Measurements from ENCODE around the gene DENND4C.
A peak's percentile ranks its signal among the peaks of the same experiment; 100 is the strongest.
"Not testable (repeated sequence)": the region's sequence is repeated elsewhere in the genome, so short reads cannot be mapped to it uniquely, and the experiment has no call there.

DENND4C gene

DNA sequence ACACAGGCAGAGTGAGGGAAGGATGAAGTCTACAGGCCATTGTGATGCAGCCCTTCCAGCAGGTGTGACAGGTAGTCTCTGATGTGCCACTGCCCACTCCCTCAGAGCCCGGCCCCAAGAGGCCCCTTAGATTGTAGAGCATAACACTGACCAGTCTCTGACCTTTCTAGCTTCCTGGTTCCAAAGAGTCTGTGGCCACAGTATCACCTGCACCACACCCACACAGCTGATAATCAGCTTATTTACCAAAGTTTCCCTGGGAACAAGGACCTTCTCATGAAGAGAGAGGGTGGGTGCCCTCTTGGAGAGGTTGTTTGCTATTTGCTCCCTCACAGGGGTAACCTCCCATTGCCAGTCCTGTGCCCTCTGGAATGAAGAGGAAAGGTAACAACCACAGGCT lies 167.4 kb downstream of the DENND4C start:
- TF ChIP-seq, protein P1, sequence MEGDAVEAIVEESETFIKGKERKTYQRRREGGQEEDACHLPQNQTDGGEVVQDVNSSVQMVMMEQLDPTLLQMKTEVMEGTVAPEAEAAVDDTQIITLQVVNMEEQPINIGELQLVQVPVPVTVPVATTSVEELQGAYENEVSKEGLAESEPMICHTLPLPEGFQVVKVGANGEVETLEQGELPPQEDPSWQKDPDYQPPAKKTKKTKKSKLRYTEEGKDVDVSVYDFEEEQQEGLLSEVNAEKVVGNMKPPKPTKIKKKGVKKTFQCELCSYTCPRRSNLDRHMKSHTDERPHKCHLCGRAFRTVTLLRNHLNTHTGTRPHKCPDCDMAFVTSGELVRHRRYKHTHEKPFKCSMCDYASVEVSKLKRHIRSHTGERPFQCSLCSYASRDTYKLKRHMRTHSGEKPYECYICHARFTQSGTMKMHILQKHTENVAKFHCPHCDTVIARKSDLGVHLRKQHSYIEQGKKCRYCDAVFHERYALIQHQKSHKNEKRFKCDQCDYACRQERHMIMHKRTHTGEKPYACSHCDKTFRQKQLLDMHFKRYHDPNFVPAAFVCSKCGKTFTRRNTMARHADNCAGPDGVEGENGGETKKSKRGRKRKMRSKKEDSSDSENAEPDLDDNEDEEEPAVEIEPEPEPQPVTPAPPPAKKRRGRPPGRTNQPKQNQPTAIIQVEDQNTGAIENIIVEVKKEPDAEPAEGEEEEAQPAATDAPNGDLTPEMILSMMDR (IDR thresholded peaks at IDR 0.05; ENCODE audit: low read length, missing control alignments), result no peak
- no peak overlapping the region for H3K4me3 ChIP-seq (replicated peaks; ENCODE audit: low read depth, low read length)
- DNase-seq (ENCODE audit: low read depth), result no peak

DNA sequence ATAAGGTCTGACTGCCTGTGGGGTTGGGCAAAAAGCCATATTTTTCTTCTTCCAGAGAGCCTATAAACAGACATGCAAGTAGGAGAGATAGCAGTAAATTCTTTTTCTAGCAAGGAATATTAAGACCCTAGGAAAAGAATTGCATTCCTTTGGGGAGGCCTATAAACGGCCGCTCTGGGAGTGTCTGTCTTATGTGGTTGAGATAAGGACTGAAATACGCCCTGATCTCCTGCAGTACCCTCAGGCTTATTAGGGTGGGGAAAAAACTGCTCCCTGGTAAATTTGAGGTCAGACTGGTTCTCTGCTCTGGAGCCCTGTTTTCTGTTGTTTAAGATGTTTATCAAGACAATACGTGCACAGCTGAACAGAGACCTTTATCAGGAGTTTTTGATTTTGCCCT lies 172.7 kb downstream of the DENND4C start:
- H3K4me3 ChIP-seq (replicated peaks; ENCODE audit: low read depth, low read length); DNase-seq (ENCODE audit: low read depth): not testable (repeated sequence)

DNA sequence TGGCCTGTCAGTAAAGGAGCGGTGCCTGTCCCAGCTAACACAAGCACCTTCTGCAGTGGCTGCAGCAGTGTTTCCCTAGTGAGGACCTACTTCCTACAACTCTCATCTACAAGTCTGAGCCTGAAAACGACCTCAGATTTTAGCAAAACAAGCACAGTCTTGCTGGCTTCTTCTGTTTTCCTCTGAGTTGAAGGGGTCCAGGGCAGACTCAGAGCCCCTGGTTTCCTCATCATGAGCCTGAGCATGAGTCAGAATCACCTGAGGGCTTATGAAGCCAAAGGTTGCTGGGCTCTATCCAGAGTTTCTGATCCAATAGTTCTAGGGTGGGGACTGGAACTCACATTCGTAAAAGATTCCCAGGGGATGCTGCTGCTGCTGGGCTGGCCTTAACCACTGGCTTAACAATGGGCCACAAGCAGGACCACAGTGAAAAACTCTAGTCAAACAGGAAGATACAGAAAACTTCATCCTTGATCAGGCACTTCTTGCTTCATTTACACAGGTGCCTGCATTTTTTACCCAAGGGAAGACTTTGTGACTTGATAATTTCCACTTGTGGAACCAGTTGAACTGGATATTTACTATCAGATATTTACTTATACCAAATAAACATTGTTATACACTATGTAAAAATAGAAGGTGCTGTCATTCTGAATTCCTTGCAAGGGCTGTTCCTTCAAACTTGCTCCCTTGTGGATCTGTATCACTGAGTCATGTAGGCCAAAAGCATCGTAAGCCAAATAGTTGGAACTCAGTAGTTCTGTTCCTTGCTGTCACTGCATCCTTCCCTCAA lies 174.0 kb downstream of the DENND4C start:
- TF ChIP-seq, protein P1 (IDR thresholded peaks at IDR 0.05; ENCODE audit: low read length, missing control alignments), result no peak
- H3K4me3 ChIP-seq (replicated peaks; ENCODE audit: low read depth, low read length), result no peak overlapping the region
- DNase-seq (ENCODE audit: low read depth), result no peak

DNA sequence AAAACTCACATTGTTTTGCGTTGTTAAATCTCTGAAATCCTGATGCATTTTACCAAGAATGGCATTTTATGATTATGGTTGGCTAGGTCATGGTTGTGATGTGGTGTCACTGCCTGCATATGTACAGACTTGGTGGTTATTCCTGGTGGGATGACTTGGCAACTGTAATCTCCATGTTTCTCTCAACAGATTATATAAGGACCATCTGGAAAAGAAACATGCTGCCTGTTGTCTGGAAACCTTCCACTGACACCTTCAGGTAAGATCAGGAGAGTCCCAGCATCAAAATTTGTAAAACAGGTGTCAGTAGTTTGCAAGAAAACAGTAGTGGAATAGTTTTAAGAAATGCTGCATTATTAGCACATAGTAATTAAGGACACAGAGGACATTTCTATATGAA lies 175.3 kb downstream of the DENND4C start:
- no peak overlapping the region for H3K4me3 ChIP-seq (replicated peaks; ENCODE audit: low read depth, low read length)
- TF ChIP-seq, protein P1 (IDR thresholded peaks at IDR 0.05; ENCODE audit: low read length, missing control alignments), result no peak
- DNase-seq (ENCODE audit: low read depth), result no peak

DNA sequence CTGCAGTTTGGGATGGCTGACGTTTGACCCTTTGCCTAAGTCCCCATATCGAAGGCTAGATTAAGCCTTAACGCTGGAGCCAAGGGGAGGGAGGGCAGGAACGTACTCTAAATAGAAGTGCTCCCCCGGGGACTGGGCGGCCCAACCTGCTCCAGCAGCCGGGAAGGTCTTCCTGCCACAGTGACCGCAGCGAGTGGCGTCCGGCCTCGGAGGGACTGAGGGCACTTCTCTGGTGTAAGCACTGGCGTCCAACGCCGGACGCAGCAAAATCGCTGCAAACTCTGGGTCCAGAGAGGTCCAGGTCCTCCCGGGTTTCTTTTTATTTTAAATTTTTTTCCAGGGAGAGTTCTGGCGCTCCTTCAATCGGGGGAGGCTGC lies 177.8 kb downstream of the DENND4C start:
- TF ChIP-seq, protein P1 (IDR thresholded peaks at IDR 0.05; ENCODE audit: low read length, missing control alignments), result no peak
- DNase-seq (ENCODE audit: low read depth), result no peak

DNA sequence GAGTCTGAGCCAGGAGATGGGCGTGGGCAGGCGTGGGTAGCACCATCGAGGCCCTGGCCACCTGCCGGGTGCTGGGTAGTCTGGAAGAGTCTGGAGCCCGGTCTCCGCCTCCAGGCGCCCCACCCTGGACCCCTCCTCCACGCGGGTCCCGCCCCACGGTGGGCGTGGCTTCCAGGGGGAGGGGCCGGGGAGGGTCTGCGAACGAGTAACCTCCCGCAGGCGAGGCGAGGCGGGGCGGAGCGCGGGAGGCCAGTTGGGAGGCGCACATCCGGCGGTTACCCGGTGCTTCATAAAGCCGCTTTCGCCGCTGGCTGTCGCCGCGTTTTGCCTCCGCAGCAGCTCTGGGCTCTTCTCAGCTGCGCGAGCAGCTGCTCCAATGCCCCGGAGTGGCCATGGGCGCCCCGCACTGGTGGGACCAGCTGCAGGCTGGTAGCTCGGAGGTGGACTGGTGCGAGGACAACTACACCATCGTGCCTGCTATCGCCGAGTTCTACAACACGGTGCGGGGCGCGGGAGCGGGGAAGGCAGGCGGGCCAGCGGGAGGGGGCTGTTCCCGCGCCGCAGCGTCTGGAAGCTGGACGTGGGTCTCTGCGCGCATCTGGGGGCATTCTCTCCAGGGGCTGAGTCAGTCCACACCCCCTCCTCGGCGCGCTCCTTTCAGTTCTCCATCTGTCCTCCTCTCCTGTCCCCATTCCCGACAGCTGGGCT lies 178.4 kb downstream of the DENND4C start, which contains the start of gene ACER2:
Gene ACER2 (plus strand): TSS at position 317 of the 708 bp plus-strand sequence. CDS start 76 bp downstream, at position 393.
- peak within 1 kb of the TSS; percentile 88 for H3K4me3 ChIP-seq (replicated peaks; ENCODE audit: low read depth, low read length)
- peak; percentile 90 for DNase-seq (ENCODE audit: low read depth)
- TF ChIP-seq, protein P1 (IDR thresholded peaks at IDR 0.05; ENCODE audit: low read length, missing control alignments), result peak; percentile 12

More for the DNA sequence above, 177.8 kb downstream of the DENND4C start:
- H3K4me3 ChIP-seq (replicated peaks; ENCODE audit: low read depth, low read length), result peak overlapping the region; percentile 88

DNA sequence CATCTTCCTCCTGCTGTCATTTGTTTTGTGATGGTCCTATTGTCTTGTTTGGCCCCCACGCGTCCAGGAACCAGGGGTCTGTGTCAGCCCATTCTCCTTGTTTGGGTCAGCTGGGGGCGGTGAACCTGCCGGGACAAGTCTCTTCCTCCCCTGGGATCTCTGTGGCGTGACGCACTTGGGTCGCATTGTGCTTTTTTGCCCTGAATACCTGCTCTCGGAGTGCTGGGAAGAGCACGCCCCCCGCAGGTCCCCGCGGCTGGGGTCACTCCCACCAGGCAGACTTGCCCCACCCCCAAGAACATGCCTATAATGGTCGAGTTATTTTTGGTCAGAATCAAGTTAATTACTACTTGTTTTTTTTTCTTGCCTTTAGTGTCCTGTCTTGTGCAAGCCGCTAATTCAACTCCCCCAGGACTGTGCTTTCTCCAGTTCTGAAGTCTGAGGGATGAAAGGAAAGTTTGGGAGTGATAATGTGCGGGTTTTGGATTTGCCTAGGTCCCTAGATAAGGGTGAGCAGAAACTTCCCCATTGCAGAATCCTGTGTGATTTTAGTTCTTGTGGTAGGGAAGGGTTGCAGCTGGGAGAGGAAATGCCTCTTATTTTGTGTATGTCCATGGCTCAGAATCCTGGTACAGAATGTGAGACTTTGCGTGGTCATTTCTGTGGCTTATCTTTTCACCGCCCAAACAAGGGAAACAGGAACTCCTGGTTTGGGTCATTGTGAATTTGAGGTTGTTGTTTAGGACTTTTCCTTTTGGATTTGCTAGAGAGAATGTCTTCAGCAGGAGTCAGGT lies 179.1 kb downstream of the DENND4C start:
- DNase-seq (ENCODE audit: low read depth), result peak; percentile 43
- H3K4me3 ChIP-seq (replicated peaks; ENCODE audit: low read depth, low read length), result peak overlapping the region; percentile 88
- TF ChIP-seq, protein P1 (IDR thresholded peaks at IDR 0.05; ENCODE audit: low read length, missing control alignments), result no peak

Data from fibroblast of pulmonary artery (primary cell).